ENCODE measurements around the gene CDIP1. TPM values are rescaled to one million over a fixed set of nuclear protein-coding genes. Genes with fewer than 3 reads are reported as not detected.
"Not testable (repeated sequence)": the region's sequence is repeated elsewhere in the genome, so short reads cannot be mapped to it uniquely, and the experiment has no call there.

Gene CDIP1
- total RNA-seq, 3 donors from 2014 or later, result 9.1 to 9.9 (median 9.5) TPM

- Histone ChIP-seq H3K4me3 (no peak overlapping the region), H3K4me1 (no peaks in the 10 kb centered on the region), H3K27me3 (no peaks in the 10 kb centered on the region), H3K27ac (no peak overlapping the region), H3K9me3 (no peaks in the 10 kb centered on the region), H3K36me3 (no peaks in the 10 kb centered on the region)
- TF ChIP-seq POLR2AphosphoS5 (IDR thresholded peaks at IDR 0.05), result no peak
- TF ChIP-seq CTCF (IDR thresholded peaks at IDR 0.05), result no peak
- TF ChIP-seq POLR2A (IDR thresholded peaks at IDR 0.05), result no peak
- DNase-seq (ENCODE audit: low spot score in 2 of 2), result no peak
- intact Hi-C loops (cut with DNase I; ENCODE audit: low total_unique reads), result no loop called here
These were observed 37.4 kb upstream of the CDIP1 start for GRCh38 chr16:4576008-4576407.

- Histone ChIP-seq H3K9me3 (no peaks in the 10 kb centered on the region), H3K27me3 (no peaks in the 10 kb centered on the region), H3K4me1 (no peaks in the 10 kb centered on the region), H3K27ac (no peak overlapping the region), H3K4me3 (no peak overlapping the region), H3K36me3 (no peaks in the 10 kb centered on the region)
- TF ChIP-seq POLR2AphosphoS5 (IDR thresholded peaks at IDR 0.05), result no peak
- no peak for TF ChIP-seq POLR2A (IDR thresholded peaks at IDR 0.05)
- no peak for TF ChIP-seq CTCF (IDR thresholded peaks at IDR 0.05)
- intact Hi-C loops (cut with DNase I; ENCODE audit: low total_unique reads), result no loop called here
- no peak for DNase-seq (ENCODE audit: low spot score in 2 of 2)
These were observed 36.5 kb upstream of the CDIP1 start for GRCh38 chr16:4574919-4575705.

GRCh38 chr16:4573926-4574325 lies 35.4 kb upstream of the CDIP1 start:
- intact Hi-C loops (cut with DNase I; ENCODE audit: low total_unique reads); H3K9me3 ChIP-seq; H3K4me1 ChIP-seq; H3K4me3 ChIP-seq; DNase-seq (ENCODE audit: low spot score in 2 of 2); H3K27me3 ChIP-seq; H3K27ac ChIP-seq; H3K36me3 ChIP-seq: not testable (repeated sequence)

- Histone ChIP-seq H3K27ac (no peak overlapping the region), H3K4me3 (no peak overlapping the region), H3K9me3 (no peaks in the 10 kb centered on the region), H3K4me1 (no peaks in the 10 kb centered on the region), H3K36me3 (no peaks in the 10 kb centered on the region), H3K27me3 (no peaks in the 10 kb centered on the region)
- DNase-seq (ENCODE audit: low spot score in 2 of 2), result no peak
- intact Hi-C loops (cut with DNase I; ENCODE audit: low total_unique reads), result no loop called here
- TF ChIP-seq POLR2A (IDR thresholded peaks at IDR 0.05) (no peak), POLR2AphosphoS5 (IDR thresholded peaks at IDR 0.05) (no peak), CTCF (IDR thresholded peaks at IDR 0.05) (no peak)
These were observed 34.1 kb upstream of the CDIP1 start for GRCh38 chr16:4572715-4573114.

GRCh38 chr16:4570688-4571321 lies 32.2 kb upstream of the CDIP1 start:
- no peak for DNase-seq (ENCODE audit: low spot score in 2 of 2)
- no peaks in the 10 kb centered on the region for H3K9me3 ChIP-seq
- no peak overlapping the region for H3K27ac ChIP-seq
- no peak overlapping the region for H3K4me3 ChIP-seq
- intact Hi-C loops (cut with DNase I; ENCODE audit: low total_unique reads), result no loop called here
- H3K4me1 ChIP-seq, result no peaks in the 10 kb centered on the region
- H3K27me3 ChIP-seq, result no peaks in the 10 kb centered on the region
- TF ChIP-seq CTCF (IDR thresholded peaks at IDR 0.05) (no peak), POLR2A (IDR thresholded peaks at IDR 0.05) (no peak), POLR2AphosphoS5 (IDR thresholded peaks at IDR 0.05) (no peak)
- no peaks in the 10 kb centered on the region for H3K36me3 ChIP-seq

Data from breast epithelium (tissue), 4 donors.